GM12873 (cell line): ENCODE measurements around the gene SLC38A10.

Experiments used
- TF ChIP-seq, protein P1 (sequence below): IDR thresholded peaks from 2 replicates; pipeline ENCODE4 v1.5.1; 2012; ENCODE audit warnings: low read depth, mild to moderate bottlenecking, moderate library complexity, low read length, control low read depth; ENCODE audit not compliant: insufficient read depth; ENCODE audit errors: missing control alignments

Gene SLC38A10

DNA sequence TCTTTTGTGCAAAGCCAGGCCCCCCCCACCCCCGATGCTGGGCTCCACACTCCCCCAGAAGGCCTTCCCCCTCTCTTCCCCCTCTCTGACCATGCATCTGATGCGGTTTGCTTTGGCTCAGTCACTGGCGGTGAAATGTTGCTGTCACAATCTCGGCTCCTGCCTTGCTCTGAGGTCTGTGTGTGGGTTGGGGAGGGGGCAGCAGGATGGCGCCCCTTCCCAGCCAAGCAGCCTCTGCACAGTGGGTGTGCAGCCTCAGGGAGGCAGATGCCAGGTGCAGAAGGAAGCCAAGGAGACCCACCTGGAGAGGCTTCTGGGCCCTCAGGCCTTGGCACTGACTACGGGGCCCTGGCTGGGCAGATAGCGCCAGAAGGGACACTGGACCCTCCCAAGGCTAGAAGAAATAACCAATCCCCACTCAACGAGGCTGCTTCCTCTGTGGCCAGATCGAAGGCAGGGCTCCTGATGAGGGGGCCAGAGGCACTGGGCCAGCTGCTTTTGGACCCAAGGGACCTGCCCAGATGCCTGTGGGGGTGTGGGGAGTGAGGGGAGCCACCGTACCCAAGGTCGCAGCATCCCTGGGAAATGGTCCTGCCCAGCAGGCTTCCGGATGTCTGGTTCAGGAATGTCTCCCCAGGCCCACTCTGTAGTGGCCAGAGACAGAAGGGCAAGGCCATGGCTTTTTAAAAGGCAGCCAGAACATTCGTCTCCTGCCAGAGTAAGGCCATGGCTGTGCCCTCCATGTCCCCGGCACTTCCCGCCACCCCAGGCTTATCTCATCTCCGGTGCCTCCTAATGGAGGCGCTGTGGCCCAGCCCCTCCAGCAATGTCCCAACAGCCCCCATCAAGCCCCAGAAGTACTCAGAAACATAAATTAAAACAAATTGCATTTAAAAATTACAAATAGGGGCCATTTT is 43.4 kb upstream of the SLC38A10 start:
- TF ChIP-seq, protein P1, sequence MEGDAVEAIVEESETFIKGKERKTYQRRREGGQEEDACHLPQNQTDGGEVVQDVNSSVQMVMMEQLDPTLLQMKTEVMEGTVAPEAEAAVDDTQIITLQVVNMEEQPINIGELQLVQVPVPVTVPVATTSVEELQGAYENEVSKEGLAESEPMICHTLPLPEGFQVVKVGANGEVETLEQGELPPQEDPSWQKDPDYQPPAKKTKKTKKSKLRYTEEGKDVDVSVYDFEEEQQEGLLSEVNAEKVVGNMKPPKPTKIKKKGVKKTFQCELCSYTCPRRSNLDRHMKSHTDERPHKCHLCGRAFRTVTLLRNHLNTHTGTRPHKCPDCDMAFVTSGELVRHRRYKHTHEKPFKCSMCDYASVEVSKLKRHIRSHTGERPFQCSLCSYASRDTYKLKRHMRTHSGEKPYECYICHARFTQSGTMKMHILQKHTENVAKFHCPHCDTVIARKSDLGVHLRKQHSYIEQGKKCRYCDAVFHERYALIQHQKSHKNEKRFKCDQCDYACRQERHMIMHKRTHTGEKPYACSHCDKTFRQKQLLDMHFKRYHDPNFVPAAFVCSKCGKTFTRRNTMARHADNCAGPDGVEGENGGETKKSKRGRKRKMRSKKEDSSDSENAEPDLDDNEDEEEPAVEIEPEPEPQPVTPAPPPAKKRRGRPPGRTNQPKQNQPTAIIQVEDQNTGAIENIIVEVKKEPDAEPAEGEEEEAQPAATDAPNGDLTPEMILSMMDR: no peak

DNA sequence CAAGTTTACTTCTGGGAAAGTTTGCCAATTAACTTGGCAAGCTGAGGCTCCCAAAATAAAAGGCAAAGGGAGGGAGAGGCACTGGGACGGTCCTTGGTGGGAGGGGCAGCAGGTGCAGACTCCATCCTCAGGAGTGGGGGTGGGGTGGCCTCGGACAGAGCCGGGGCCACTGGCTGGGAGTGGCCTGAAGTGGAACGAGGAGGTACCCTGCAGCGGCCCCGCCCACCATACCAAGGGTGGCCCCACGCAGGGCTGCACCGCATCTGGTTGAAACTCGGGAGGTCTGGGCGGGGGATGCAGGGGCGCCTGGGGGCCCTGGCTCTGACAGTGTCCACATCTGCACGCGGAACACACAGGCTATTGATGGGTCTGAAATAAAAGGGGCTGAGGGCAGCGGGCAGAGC is 42.4 kb upstream of the SLC38A10 start:
- TF ChIP-seq, protein P1: no peak

DNA sequence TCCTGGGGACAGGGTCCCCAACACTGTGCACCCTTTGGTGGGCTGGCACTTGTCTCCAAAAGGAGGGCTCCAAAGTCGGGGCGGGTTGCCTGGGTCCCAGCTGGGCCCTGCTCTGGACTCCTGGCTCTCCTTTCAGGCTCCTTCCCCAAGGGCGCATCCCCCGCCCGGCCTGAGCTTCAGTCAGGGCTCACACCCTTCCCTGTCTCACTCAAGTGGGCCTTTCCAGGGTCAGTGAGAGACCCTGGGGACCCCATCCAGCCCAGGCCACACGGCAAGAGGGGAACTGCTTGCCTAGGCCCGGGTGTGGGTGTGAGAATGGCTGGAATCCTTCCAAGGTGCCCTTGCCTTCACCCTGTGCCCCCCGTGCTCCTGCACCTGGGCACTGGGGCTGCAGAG is 41.8 kb upstream of the SLC38A10 start:
- TF ChIP-seq, protein P1: no peak

DNA sequence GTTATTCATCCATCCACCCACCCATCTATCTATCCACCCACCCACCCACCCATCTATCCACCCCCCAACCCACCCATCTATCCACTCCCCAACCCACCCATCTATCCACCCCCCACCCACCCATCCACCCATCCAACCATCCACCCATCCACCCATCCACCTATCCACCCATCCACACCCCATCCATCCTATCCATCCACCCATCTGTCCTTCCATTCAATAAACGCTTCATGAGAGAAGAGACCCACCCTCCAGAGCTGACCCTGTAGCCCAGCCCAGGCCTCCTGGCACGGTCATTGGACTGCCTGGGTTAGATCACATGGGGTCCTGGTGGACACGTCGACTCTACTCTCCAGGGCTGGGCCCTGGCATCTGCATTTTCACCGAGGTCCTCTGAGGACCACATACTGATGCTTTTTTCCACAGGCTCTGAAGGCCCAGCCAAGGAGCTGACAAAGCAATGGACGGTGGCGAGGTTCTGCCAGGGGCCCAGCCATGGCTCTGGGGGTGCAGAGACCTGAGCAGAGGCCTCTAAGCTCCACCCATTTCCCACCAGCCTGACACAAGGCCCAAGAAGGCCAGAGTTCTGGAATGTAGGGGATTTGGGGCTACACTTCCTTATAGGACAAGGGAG is 41.3 kb upstream of the SLC38A10 start:
- TF ChIP-seq, protein P1: no peak

DNA sequence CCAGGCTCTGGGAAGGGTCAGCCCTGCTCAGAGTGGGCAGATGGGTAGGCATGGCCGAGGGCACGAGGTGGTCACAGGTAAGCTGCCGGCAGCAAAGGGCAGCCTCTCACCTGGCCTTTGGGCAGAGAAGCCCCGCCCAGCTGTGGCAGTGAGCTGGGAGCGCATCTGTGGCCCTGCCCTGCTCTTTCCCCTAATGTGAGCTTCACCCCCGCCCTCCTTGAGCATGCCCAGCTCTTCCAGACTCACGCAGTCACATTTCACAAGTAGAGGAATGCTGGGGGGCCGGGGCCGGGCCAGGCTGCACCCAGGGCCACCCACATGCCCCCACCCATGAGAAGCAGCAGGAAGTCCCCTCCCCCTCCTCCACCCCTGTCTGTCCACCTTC is 40.7 kb upstream of the SLC38A10 start:
- TF ChIP-seq, protein P1: no peak

DNA sequence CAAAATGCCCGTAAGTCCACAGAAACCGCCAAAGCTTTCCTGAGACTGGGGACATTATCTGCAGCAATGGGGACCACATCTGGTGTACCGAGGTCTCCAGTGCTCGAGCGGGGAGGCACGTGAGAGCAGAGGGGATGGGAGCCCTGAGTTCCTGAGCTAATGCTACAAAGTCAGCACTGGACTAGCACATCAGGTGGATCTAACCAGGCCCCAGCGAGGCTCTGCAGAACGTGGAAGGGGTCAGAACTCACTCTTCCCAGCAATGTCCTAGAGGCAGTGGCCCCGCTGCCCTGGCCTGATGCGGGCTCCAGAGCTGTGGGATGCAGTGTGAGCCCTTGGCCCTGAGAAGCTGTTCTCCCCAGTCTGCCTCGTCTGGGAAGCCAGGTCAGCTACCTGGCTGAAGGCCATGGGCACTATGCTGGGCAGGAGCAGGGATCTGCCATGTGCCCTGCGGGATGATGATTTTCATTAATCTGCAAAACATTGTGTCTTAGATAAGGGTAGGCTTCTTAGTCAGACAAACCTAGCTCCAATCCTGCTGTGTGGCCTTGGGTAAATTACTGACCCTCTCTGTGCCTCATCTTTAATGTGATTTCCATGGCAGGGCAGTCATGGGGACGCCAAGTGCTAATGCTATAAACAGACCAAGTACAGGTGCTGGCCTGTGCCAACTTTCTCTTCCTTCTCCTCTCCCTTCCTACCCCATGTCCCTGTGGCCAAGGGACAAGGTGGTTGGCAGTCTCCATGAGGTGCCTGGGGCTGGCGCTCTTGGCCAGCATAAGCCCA is 40.1 kb upstream of the SLC38A10 start:
- TF ChIP-seq, protein P1: no peak

DNA sequence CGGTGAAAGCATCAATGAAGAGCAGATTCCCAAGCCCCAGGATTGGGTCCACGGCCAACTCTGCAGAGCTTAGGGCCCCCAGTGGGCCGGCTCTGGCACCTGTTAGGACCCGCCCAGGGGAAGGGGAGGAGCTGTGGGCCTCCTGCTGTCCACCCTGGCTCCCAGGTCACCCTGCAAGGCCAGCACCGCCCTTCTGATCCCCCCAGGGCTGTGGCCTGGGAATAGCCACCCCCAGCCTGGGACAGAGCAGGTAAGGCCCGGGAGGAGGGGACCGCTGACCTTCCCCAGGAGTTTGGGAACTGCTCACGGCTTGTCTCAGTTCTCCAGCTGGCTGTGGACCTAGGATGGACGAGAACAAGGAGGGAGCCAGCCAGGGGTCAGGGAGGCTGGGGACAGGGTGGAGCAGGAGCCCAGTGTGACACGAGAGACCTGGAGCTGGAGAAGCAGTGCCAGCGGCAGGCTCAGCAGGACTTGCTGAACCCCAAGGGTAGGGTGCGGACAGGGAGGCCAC is 39.3 kb upstream of the SLC38A10 start:
- TF ChIP-seq, protein P1: no peak
